ENCODE measurements around the gene GRPR.

Gene GRPR

GRCh38 chrX:16186380-16187007, 63.1 kb downstream of the GRPR start:
- no peak for DNase-seq

DNA sequence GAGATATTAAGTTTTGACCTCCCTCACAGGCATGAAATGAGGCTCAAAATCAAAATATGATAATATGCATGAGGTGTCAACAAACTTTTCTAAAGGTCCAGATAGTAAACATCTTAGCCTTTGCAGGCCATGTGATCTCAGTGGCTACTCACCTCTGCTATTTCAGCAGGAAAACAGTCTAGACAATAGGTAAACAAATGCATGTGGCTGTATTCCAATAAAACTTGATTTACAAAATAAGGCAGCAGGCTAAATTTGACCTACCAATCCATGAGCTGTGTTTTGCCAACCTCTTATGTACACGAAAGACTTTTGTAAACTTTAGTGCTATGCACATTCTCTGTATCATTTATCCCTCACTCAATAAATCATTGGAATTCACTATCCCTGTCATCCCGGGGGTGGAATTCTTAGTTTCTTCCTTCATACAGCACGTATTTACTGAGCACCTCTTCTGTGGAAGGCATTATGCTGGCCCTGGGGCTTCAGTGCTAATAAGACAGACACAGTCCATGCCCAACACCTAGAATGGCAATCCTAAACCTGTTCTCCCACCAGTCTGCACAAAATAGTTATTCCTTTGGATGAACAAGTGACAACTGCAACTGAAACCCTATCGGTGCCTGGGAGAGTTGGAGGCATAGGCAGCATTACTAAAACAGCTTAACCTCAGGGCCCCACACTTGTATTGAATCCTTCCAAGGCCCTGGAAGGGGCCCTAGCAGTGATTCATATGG, 63.8 kb downstream of the GRPR start:
- no peak for DNase-seq

DNA sequence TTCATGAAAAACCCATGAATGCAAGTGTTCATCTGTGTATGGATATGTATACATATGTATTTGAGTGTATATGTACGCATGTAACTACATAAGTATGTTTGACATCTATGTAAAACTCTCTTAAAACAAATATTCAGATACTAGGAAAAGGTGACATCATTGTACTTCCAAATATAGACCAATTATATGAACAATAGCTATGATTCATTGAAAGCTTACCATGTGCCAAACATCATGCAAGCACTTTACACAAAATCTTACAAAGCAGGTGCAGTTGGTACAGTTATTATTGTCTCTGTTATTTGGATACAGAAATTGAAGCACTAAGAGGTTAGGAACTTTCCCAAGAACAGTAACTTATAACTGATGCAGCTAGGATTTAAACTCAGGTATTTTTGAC, 65.3 kb downstream of the GRPR start:
- DNase-seq = peak; percentile 48

DNA sequence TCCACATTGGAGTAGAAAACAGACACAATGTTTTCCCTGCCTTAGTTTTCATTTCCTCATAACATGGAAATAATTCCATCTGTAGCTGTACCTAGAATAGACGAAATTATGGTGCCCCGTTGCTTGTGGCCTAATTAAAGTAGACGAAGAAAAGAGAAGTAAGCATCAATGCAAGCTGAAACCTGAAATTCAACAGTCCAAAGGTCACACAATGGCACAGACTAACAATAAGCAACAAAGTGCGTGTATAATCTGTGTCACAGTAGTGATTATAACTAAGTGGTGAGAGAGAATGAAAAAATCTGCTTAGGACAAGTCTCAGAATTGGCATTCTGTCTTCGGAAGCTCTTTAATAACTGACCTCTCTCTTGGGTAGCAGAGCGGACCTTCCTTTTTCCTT, 68.2 kb downstream of the GRPR start:
- DNase-seq = no peak

GRCh38 chrX:16196829-16197228, 73.5 kb downstream of the GRPR start:
- DNase-seq = no peak

- no peak for DNase-seq
Observed at GRCh38 chrX:16199343-16199742, 76.0 kb downstream of the GRPR start.

DNA sequence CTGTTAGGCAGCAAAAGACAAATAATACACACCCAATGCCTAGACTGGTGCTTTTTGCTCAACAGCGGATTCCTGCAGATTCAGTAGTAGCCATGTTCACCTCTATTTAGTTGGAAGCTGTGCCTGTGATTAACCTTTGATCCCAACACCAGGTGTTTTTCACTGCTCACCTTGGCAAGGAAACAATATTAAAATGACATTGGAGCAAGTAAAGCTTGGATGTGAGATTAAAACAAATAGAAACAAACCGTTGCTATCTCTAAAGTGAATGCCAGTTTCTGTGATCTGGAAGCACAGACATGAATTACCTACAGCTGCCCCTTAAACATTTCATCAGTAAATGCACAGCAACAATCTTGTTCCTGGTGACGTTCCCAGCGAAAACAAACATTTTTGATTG, 79.6 kb downstream of the GRPR start:
- DNase-seq = no peak
